CD4-positive, alpha-beta memory T cell (primary cell): ENCODE results near the gene ZNF276. TPM values are rescaled to one million over a fixed set of nuclear protein-coding genes. Genes with fewer than 3 reads are reported as not detected.
"Not testable (repeated sequence)": the region's sequence is repeated elsewhere in the genome, so short reads cannot be mapped to it uniquely, and the experiment has no call there.

Experiments
- CTCF ChIA-PET: fragments of 350-600 bp; sonication (Branson Sonifier 250); formaldehyde crosslinking; loops from one replicate; lab custom pipeline; 2021; ENCODE audit warnings: inconsistent platforms; ENCODE audit not compliant: partially characterized antibody; lab: Charles Lee
- POLR2A ChIA-PET: fragments of 350-600 bp; sonication (Branson Sonifier 250); formaldehyde crosslinking; loops from one replicate; lab custom pipeline; 2021; ENCODE audit not compliant: partially characterized antibody; lab: Charles Lee
- DNase-seq, 5 donors: peaks; one replicate each; pipeline versions ENCODE4 v3.0.0 to v3.0.0-alpha.2; 2020 to 2022; ENCODE audit warnings: mixed read lengths in 1 of 5
- H3K27ac ChIP-seq: one replicate; pipeline ENCODE4 v1.7.0; 2013; ENCODE audit warnings: low read depth, low read length
- H3K27me3 ChIP-seq: 2 replicates; pipeline ENCODE4 v1.7.0; 2013; ENCODE audit warnings: mild to moderate bottlenecking, low read length, moderate library complexity; ENCODE audit not compliant: insufficient read depth
- H3K36me3 ChIP-seq: 2 replicates; pipeline ENCODE4 v1.7.0; 2013; ENCODE audit warnings: mild to moderate bottlenecking, low read length, moderate library complexity; ENCODE audit not compliant: insufficient read depth
- H3K4me1 ChIP-seq: 2 replicates; pipeline ENCODE4 v1.7.0; 2013; ENCODE audit warnings: mild to moderate bottlenecking, low read length, moderate library complexity; ENCODE audit not compliant: insufficient read depth
- H3K4me3 ChIP-seq, 2 donors: one replicate each; pipeline ENCODE4 v1.7.0; 2013; ENCODE audit warnings: low read length in 2 of 2, mild to moderate bottlenecking in 1 of 2
- H3K9me3 ChIP-seq, 2 donors: one replicate each; pipeline ENCODE4 v1.7.0; 2013; ENCODE audit warnings: low read length in 2 of 2, control low read depth in 1 of 2; ENCODE audit not compliant: control insufficient read depth in 1 of 2
- H3K27ac Mint-ChIP-seq, 7 donors: one replicate each; pipeline ENCODE4 v1.8.0; 2020 to 2021; ENCODE audit warnings: mixed read lengths in 7 of 7, mild to moderate bottlenecking in 6 of 7, inconsistent platforms in 3 of 7, moderate library complexity in 3 of 7
- H3K27me3 Mint-ChIP-seq, 2 donors: one replicate each; pipeline ENCODE4 v1.8.0; 2020 to 2021; ENCODE audit warnings: mixed read lengths in 2 of 2
- H3K36me3 Mint-ChIP-seq, 2 donors: one replicate each; pipeline ENCODE4 v1.8.0; 2020 to 2021; ENCODE audit warnings: mixed read lengths in 2 of 2, inconsistent platforms in 1 of 2, mild to moderate bottlenecking in 1 of 2
- H3K4me1 Mint-ChIP-seq, 4 donors: one replicate each; pipeline ENCODE4 v1.8.0; 2020 to 2021; ENCODE audit warnings: mixed read lengths in 4 of 4, mild to moderate bottlenecking in 1 of 4
- H3K4me3 Mint-ChIP-seq, 8 donors: one replicate each; pipeline ENCODE4 v1.8.0; 2020 to 2021; ENCODE audit warnings: mixed read lengths in 8 of 8, mild to moderate bottlenecking in 7 of 8, moderate library complexity in 6 of 8, inconsistent platforms in 3 of 8
- H3K9me3 Mint-ChIP-seq, 8 donors: one replicate each; pipeline ENCODE4 v1.8.0; 2020 to 2021; ENCODE audit warnings: mixed read lengths in 8 of 8, mild to moderate bottlenecking in 5 of 8, inconsistent platforms in 3 of 8, moderate library complexity in 1 of 8
- intact Hi-C: fragments of 100-400 bp; cut with micrococcal nuclease; formaldehyde crosslinking; loops from one replicate; pipeline ENCODE4 v1.15.1; 2023
- polyA plus RNA-seq, 2 donors: library from polyadenylated mRNA; unstranded; fragments of 300-500 nt; fragmentation: Illumina TruSeq; gene quantifications; one replicate each; pipeline ENCODE4 v1.2.3, GENCODE V29; 2021
- total RNA-seq, 2 experiments: library from RNA; stranded (reverse); gene quantifications; one replicate each; pipeline ENCODE4 v1.2.3, GENCODE V29; 2021

ZNF276 gene
- total and polyA plus RNA-seq, 4 experiments from 2014 or later = 9.5 to 143 (median 97.5) TPM

DNA sequence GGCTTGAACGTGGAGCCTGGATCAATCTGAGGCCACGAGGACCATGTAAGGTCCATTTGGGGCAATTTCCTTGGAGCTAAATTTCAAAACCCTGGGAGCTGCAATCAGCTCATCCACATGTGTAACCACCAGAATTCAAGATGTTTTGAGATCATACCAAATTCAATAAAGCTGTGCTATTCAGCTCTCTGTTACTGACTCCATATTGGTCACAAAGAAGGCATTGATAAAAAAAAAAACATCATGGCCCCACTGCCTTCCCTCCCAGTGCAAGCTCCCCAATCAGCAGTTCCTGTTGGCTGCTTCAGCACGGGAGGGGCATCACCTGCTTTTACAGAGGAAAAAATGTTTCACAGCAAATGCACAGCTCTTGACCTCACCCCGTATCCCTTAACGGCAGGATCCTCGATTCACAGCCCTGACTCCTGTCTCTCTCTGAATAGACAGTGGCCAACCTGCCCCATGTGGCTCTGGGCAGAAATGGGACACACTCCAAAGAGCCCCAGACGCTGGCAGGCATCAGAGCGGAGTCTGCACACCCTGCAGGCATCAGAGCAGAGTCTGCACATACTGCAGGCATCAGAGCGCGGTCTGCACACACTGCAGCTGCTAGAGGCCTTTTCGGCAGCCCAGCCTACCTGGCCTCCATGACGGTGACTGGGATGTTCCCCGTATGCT, 58.0 kb downstream of the ZNF276 start:
- no peaks in the 10 kb centered on the region for H3K36me3 ChIP-seq
- Mint-ChIP-seq H3K4me3 (no peak overlapping the region), H3K27me3 (no peaks in the 10 kb centered on the region), H3K27ac (peak overlapping the region in 1 of 7 donors; percentile 7), H3K36me3 (no peaks in the 10 kb centered on the region), H3K9me3 (no peaks in the 10 kb centered on the region), H3K4me1 (peaks cover 4 to 16% (median 7%) of the 10 kb centered on the region in 4 donors)
- no peaks in the 10 kb centered on the region for H3K27me3 ChIP-seq
- POLR2A ChIA-PET = interaction anchor here (1.0 kb wide), 1 partner anchor 57 kb away, joined by 4 read pairs; no protein-coding TSS in a partner anchor
- CTCF ChIA-PET = interaction anchor here (1.5 to 2.4 kb wide), 2 partner anchors 15 to 83 kb away, joined by 3 to 7 read pairs; no protein-coding TSS in a partner anchor
- H3K4me3 ChIP-seq = no peak overlapping the region
- no peaks in the 10 kb centered on the region for H3K9me3 ChIP-seq
- peaks cover 6% of the 10 kb centered on the region for H3K4me1 ChIP-seq
- DNase-seq = no peak
- no peak overlapping the region for H3K27ac ChIP-seq
- intact Hi-C loops = no loop called here

DNA sequence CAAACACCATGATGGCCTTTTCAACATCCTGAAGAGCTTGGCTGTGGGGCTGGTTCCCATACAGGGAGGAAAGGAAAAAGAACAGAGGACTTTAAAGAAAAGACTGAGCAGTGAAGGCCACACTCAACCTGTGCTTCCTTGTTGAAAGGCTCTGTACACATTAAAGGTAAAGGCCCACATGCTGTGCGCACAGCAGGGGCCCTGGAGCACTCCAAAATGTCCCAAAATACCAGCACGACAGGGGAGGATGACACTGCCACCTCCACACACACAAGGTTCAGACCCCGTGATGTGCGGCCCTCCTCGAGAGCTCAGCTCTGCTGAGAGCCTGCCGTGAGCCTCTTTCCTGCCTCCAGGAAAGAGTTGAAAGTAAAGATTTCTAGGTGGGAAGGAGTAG, 58.6 kb downstream of the ZNF276 start:
- Histone ChIP-seq H3K27me3 (no peaks in the 10 kb centered on the region), H3K4me1 (peaks cover 12% of the 10 kb centered on the region), H3K27ac (no peak overlapping the region), H3K36me3 (no peaks in the 10 kb centered on the region), H3K4me3 (no peak overlapping the region), H3K9me3 (no peaks in the 10 kb centered on the region)
- Mint-ChIP-seq H3K27ac (no peak overlapping the region), H3K36me3 (no peaks in the 10 kb centered on the region), H3K27me3 (no peaks in the 10 kb centered on the region), H3K9me3 (no peaks in the 10 kb centered on the region), H3K4me1 (peaks cover 9 to 21% (median 13%) of the 10 kb centered on the region in 4 donors), H3K4me3 (no peak overlapping the region)
- intact Hi-C loops = no loop called here
- CTCF ChIA-PET = interaction anchor here (2.4 kb wide), 1 partner anchor 14 kb away, joined by 7 read pairs; no protein-coding TSS in a partner anchor
- no peak for DNase-seq
- POLR2A ChIA-PET = no interaction called here

DNA sequence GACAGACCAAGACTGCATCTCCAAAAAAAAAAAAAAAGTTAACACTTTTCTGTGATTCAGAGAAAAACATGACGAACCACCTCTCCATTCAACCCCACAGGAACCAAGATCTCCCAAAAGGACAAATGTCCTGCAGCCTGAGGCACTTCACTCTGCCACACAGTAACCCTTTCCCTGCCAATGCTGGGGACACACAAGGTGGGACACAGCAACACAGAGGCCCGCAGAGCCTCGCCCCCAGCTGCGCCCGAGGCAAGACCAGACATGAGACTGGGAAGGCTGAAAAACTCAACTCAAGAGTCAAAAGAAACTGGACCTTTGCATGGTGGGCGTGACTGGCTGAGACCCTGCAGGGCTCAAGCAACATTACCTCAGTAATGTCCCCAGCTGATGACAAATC, 61.2 kb downstream of the ZNF276 start:
- Mint-ChIP-seq H3K36me3 (no peaks in the 10 kb centered on the region), H3K27me3 (no peaks in the 10 kb centered on the region), H3K27ac (peak overlapping the region in 1 of 7 donors; percentile 86), H3K4me3 (no peak overlapping the region), H3K9me3 (no peaks in the 10 kb centered on the region), H3K4me1 (peaks cover 24 to 42% (median 29%) of the 10 kb centered on the region in 4 donors)
- H3K27me3 ChIP-seq = no peaks in the 10 kb centered on the region
- CTCF ChIA-PET = no interaction called here
- H3K36me3 ChIP-seq = no peaks in the 10 kb centered on the region
- no peak for DNase-seq
- H3K4me3 ChIP-seq = no peak overlapping the region
- H3K27ac ChIP-seq = no peak overlapping the region
- POLR2A ChIA-PET = no interaction called here
- H3K4me1 ChIP-seq = peaks cover 33% of the 10 kb centered on the region
- H3K9me3 ChIP-seq = no peaks in the 10 kb centered on the region
- intact Hi-C loops = no loop called here

DNA sequence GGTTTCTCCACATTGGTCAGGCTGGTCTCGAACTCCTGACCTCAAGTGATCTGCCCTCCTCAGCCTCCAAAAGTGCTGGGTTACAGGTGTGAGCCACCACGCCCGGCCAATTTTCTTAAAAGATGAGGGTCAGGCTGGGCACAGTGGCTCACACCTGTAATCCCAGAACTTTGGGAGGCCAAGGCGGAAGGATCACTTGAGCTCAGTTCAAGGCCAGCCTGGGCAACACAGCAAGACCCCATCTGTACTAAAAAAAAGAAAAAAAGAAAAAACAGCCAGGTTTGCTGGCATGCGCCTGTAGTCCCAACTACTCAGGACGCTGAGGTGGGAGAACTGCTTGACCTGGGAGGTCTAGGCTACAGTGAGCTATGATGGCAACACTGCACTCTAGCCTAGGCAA, 62.6 kb downstream of the ZNF276 start:
- H3K36me3 ChIP-seq = not testable (repeated sequence)

DNA sequence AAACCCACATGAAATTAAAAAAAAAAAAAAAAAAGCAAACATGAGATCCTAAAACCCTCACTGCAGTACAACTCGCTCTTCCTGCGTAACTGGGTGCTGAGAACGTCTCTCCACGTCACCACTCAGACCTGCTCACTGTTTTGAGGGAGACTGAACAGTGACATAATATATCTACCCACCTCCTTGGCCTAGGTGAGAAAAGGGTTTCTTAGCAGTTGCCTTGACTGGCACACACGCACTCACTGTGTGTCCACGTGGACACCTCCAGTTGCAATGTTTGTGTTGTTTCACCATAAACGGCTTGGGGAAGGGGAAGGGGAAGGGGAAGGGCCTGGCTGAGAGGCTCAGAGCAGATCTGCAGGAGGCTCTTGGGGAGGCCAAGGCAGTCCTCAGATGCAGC, 63.1 kb downstream of the ZNF276 start:
- peak; percentile 30 to 74 (median 43) for DNase-seq
- H3K36me3 Mint-ChIP-seq = no peaks in the 10 kb centered on the region
- Histone ChIP-seq H3K27ac (peak overlapping the region; percentile 34), H3K4me1 (peaks cover 33% of the 10 kb centered on the region), H3K36me3 (no peaks in the 10 kb centered on the region), H3K27me3 (no peaks in the 10 kb centered on the region), H3K9me3 (no peaks in the 10 kb centered on the region), H3K4me3 (no peak overlapping the region)
- peak overlapping the region; percentile 43 to 95 (median 82) for H3K27ac Mint-ChIP-seq
- ChIA-PET CTCF (interaction anchor here (1.0 to 3.6 kb wide), 5 partner anchors 22 to 84 kb away, joined by 3 to 16 read pairs (median 4); no protein-coding TSS in a partner anchor), POLR2A (interaction anchor here (1.0 to 3.1 kb wide), 10 partner anchors 9 to 84 kb away, joined by 3 to 23 read pairs (median 6); partner anchors contain the start of gene VPS9D1)
- no peaks in the 10 kb centered on the region for H3K9me3 Mint-ChIP-seq
- no peaks in the 10 kb centered on the region for H3K27me3 Mint-ChIP-seq
- H3K4me3 Mint-ChIP-seq = peak overlapping the region in 6 of 8 donors; percentile 15 to 82 (median 68)
- H3K4me1 Mint-ChIP-seq = peaks cover 24 to 42% (median 29%) of the 10 kb centered on the region in 4 donors
- intact Hi-C loops = no loop called here

More for the DNA sequence above, 62.6 kb downstream of the ZNF276 start:
- H3K36me3 Mint-ChIP-seq, H3K9me3 Mint-ChIP-seq, DNase-seq, intact Hi-C loops, H3K27ac ChIP-seq, H3K4me3 ChIP-seq, H3K27me3 ChIP-seq, H3K9me3 ChIP-seq, H3K27me3 Mint-ChIP-seq: not testable (repeated sequence)
- H3K4me3 Mint-ChIP-seq = peak overlapping the region in 2 of 8 donors; percentile 67 to 70
- CTCF ChIA-PET = interaction anchor here (1.6 to 3.6 kb wide), 3 partner anchors 22 to 84 kb away, joined by 3 to 16 read pairs (median 9); no protein-coding TSS in a partner anchor
- peaks cover 24 to 42% (median 29%) of the 10 kb centered on the region in 4 donors for H3K4me1 Mint-ChIP-seq
- POLR2A ChIA-PET = interaction anchor here (0.5 to 3.1 kb wide), 5 partner anchors 23 to 70 kb away, joined by 5 to 23 read pairs (median 5); no protein-coding TSS in a partner anchor
- peaks cover 33% of the 10 kb centered on the region for H3K4me1 ChIP-seq
- H3K27ac Mint-ChIP-seq = peak overlapping the region in 4 of 7 donors; percentile 42 to 89 (median 78)

DNA sequence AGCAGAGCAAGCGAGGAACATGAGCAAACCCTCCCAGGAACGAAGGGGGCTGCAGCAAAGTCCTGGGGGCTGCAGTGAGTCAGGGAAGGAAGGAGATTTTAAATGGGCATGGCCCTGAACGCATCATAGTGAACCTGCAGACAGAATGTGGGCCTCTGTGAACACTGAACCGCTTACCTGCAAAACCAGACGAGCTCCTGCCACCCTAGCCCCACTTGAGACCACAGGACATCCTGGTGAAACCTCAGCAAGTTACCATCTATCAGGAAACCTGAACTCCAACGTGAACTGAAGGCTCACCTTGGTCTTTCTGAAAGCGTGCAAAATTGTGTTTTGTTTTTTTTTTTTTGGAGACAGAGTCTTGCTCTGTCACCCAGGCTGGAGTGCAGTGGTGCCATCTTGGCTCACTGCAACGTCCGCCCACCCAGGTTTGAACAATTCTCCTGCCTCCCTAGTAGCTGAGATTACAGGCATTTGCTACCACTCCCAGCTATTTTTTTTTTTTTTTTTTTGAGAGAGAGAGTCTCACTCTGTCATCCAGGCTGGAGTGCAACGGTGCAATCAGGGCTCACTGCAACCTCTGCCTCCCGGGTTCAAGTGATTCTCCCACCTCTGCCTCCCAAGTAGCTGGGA, 64.3 kb downstream of the ZNF276 start:
- CTCF ChIA-PET = interaction anchor here (0.6 to 3.6 kb wide), 10 partner anchors 8 to 85 kb away, joined by 3 to 17 read pairs (median 3); no protein-coding TSS in a partner anchor
- Histone ChIP-seq H3K4me3 (no peak overlapping the region), H3K27ac (no peak overlapping the region), H3K4me1 (peaks cover 33% of the 10 kb centered on the region), H3K36me3 (no peaks in the 10 kb centered on the region), H3K9me3 (no peaks in the 10 kb centered on the region), H3K27me3 (no peaks in the 10 kb centered on the region)
- DNase-seq = peak; percentile 68 to 83 (median 71)
- peaks cover 24 to 42% (median 29%) of the 10 kb centered on the region in 4 donors for H3K4me1 Mint-ChIP-seq
- no peaks in the 10 kb centered on the region for H3K27me3 Mint-ChIP-seq
- intact Hi-C loops = no loop called here
- no peaks in the 10 kb centered on the region for H3K9me3 Mint-ChIP-seq
- H3K4me3 Mint-ChIP-seq = peak overlapping the region in 7 of 8 donors; percentile 13 to 82 (median 67)
- POLR2A ChIA-PET = interaction anchor here (0.6 to 3.1 kb wide), 15 partner anchors 10 to 88 kb away, joined by 3 to 23 read pairs (median 5); partner anchors contain the start of genes TCF25 and VPS9D1
- no peaks in the 10 kb centered on the region for H3K36me3 Mint-ChIP-seq
- peak overlapping the region; percentile 43 to 95 (median 77) for H3K27ac Mint-ChIP-seq
